ENCODE data around the gene CS.

Gene CS

GRCh38 chr12:56242986-56243385, 57.1 kb downstream of the CS start:
- no peak for DNase-seq

GRCh38 chr12:56241424-56242303, 58.5 kb downstream of the CS start:
- DNase-seq = no peak

- no peak for DNase-seq
These were observed 62.6 kb downstream of the CS start for GRCh38 chr12:56237552-56237951.

- DNase-seq = no peak
These were observed 63.1 kb downstream of the CS start for GRCh38 chr12:56236985-56237384.

GRCh38 chr12:56236091-56236490, 64.0 kb downstream of the CS start:
- no peak for DNase-seq

- no peak for DNase-seq
These were observed 65.2 kb downstream of the CS start for GRCh38 chr12:56234746-56235436.

GRCh38 chr12:56231184-56231582, 68.9 kb downstream of the CS start:
- no peak for DNase-seq

GRCh38 chr12:56230432-56231183, 69.5 kb downstream of the CS start:
- DNase-seq = no peak

GRCh38 chr12:56229916-56230431, 70.2 kb downstream of the CS start, which contains the start of gene SLC39A5:
SLC39A5 (plus strand) TSS chr12:56230051; CDS start chr12:56231275, 1,224 bp downstream.
- no peak for DNase-seq

GRCh38 chr12:56229082-56229481, 71.0 kb downstream of the CS start:
- no peak for DNase-seq

- DNase-seq = no peak
These were observed 75.2 kb downstream of the CS start for GRCh38 chr12:56224954-56225353.

GRCh38 chr12:56224102-56224701, 75.9 kb downstream of the CS start, which contains the start of gene NABP2:
NABP2 (plus strand) TSS chr12:56224342; CDS start chr12:56224857, 515 bp downstream.
- DNase-seq = peak; percentile 87 to 89

GRCh38 chr12:56223571-56224101, 76.5 kb downstream of the CS start:
- DNase-seq = no peak

GRCh38 chr12:56222531-56222895, 77.6 kb downstream of the CS start:
- no peak for DNase-seq

- peak; percentile 87 to 89 for DNase-seq
These were observed 78.2 kb downstream of the CS start, which contains the start of gene RNF41 for GRCh38 chr12:56221757-56222530. RNF41 (minus strand) TSS chr12:56221922; CDS start chr12:56214047, 7,875 bp downstream.

Measured in activated CD4-positive, alpha-beta T cell treated with anti-CD3 and anti-CD28 coated beads, Interleukin-2, amount 50 U/mL, for 4 hours (primary cell).